NCI-H526 treated with DMSO at 0.1 percent for 48 hours (cell line): ENCODE measurements around the gene OVOL1.
"Not testable (repeated sequence)": the region's sequence is repeated elsewhere in the genome, so short reads cannot be mapped to it uniquely, and the experiment has no call there.

Source experiments
- DNase-seq: peaks from one replicate; lab custom pipeline; 2025; lab: John Stamatoyannopoulos, UW

The OVOL1 gene

GRCh38 chr11:65814986-65815565 lies 28.2 kb downstream of the OVOL1 start:
- no peak for DNase-seq

GRCh38 chr11:65816696-65817095 lies 29.8 kb downstream of the OVOL1 start:
- DNase-seq = no peak

GRCh38 chr11:65817312-65817834 lies 30.5 kb downstream of the OVOL1 start:
- no peak for DNase-seq

- peak; percentile 69 for DNase-seq
These were observed 31.2 kb downstream of the OVOL1 start for GRCh38 chr11:65817835-65818680.

GRCh38 chr11:65821107-65821506 lies 34.2 kb downstream of the OVOL1 start:
- no peak for DNase-seq

- DNase-seq = no peak
These were observed 36.1 kb downstream of the OVOL1 start for GRCh38 chr11:65822776-65823528.

- no peak for DNase-seq
These were observed 40.3 kb downstream of the OVOL1 start for GRCh38 chr11:65826984-65827735.

GRCh38 chr11:65829459-65829858 lies 42.6 kb downstream of the OVOL1 start:
- no peak for DNase-seq

GRCh38 chr11:65832231-65832630 lies 45.4 kb downstream of the OVOL1 start:
- not testable (repeated sequence) for DNase-seq

- DNase-seq = peak; percentile 90
These were observed 46.6 kb downstream of the OVOL1 start, which contains the start of gene SNX32 for GRCh38 chr11:65833297-65834030. Gene SNX32 (plus strand): TSS chr11:65833963. CDS start chr11:65834066, 103 bp downstream.

- DNase-seq = no peak
These were observed 47.3 kb downstream of the OVOL1 start for GRCh38 chr11:65834202-65834601.

GRCh38 chr11:65842144-65842543 lies 55.3 kb downstream of the OVOL1 start:
- DNase-seq = no peak

GRCh38 chr11:65843811-65844210 lies 56.9 kb downstream of the OVOL1 start:
- no peak for DNase-seq

GRCh38 chr11:65844231-65844872 lies 57.5 kb downstream of the OVOL1 start:
- DNase-seq = no peak
